GM19397 (cell line): ENCODE measurements around the gene ARHGAP25.
A peak's percentile ranks its signal among the peaks of the same experiment; 100 is the strongest.

Experiments
- ATAC-seq: cut with Tn5 transposase; IDR thresholded peaks from one replicate; pipeline ENCODE4 v1.9.1; 2021; ENCODE audit warnings: mild to moderate bottlenecking, moderate library complexity; ENCODE audit not compliant: unreplicated experiment

The ARHGAP25 gene

GRCh38 chr2:68827666-68828065 lies 93.1 kb downstream of the ARHGAP25 start:
- ATAC-seq, result no peak

GRCh38 chr2:68828887-68829708 lies 94.5 kb downstream of the ARHGAP25 start:
- no peak for ATAC-seq

GRCh38 chr2:68829749-68830148 lies 95.1 kb downstream of the ARHGAP25 start:
- ATAC-seq, result no peak

- ATAC-seq, result no peak
Measured at GRCh38 chr2:68831686-68832232, 97.1 kb downstream of the ARHGAP25 start.

- ATAC-seq, result peak; percentile 52
Measured at GRCh38 chr2:68832233-68832869, 97.7 kb downstream of the ARHGAP25 start.

GRCh38 chr2:68833162-68833561 lies 98.6 kb downstream of the ARHGAP25 start:
- no peak for ATAC-seq

- no peak for ATAC-seq
Measured at GRCh38 chr2:68834737-68835376, 100.2 kb downstream of the ARHGAP25 start.

- no peak for ATAC-seq
Measured at GRCh38 chr2:68835621-68836020, 101.0 kb downstream of the ARHGAP25 start.

GRCh38 chr2:68837164-68837860 lies 102.7 kb downstream of the ARHGAP25 start:
- no peak for ATAC-seq

GRCh38 chr2:68837861-68838341 lies 103.3 kb downstream of the ARHGAP25 start:
- ATAC-seq, result no peak

- ATAC-seq, result no peak
Measured at GRCh38 chr2:68838641-68839040, 104.0 kb downstream of the ARHGAP25 start.

- no peak for ATAC-seq
Measured at GRCh38 chr2:68839260-68839833, 104.7 kb downstream of the ARHGAP25 start.

- ATAC-seq, result no peak
Measured at GRCh38 chr2:68845043-68845442, 110.4 kb downstream of the ARHGAP25 start.

- ATAC-seq, result no peak
Measured at GRCh38 chr2:68846091-68846490, 111.5 kb downstream of the ARHGAP25 start.

GRCh38 chr2:68847751-68848150 lies 113.1 kb downstream of the ARHGAP25 start:
- ATAC-seq, result no peak

GRCh38 chr2:68849579-68850030 lies 115.0 kb downstream of the ARHGAP25 start:
- ATAC-seq, result no peak

- no peak for ATAC-seq
Measured at GRCh38 chr2:68850524-68850923, 115.9 kb downstream of the ARHGAP25 start.

- ATAC-seq, result no peak
Measured at GRCh38 chr2:68853035-68853434, 118.4 kb downstream of the ARHGAP25 start.

GRCh38 chr2:68853915-68854314 lies 119.3 kb downstream of the ARHGAP25 start:
- no peak for ATAC-seq

GRCh38 chr2:68854476-68854875 lies 119.9 kb downstream of the ARHGAP25 start:
- ATAC-seq, result no peak
